ENCODE measurements around the gene BEX3.

- TF ChIP-seq GATA3 (IDR thresholded peaks at IDR 0.05; ENCODE audit: low read depth, low read length) (no peak), GATA2 (IDR thresholded peaks at IDR 0.05; ENCODE audit: low read depth, low read length) (no peak)
Observed at GRCh38 chrX:103372886-103373285, 3.5 kb upstream of the BEX3 start.
